ENCODE results near the gene CUL4B.

The CUL4B gene

GRCh38 chrX:120585702-120586101 is 24.9 kb upstream of the CUL4B start:
- Histone ChIP-seq H3K27ac (ENCODE audit: extremely low read depth, low read depth, low read length) (no peak overlapping the region), H3K36me3 (ENCODE audit: control insufficient read depth in 2 of 2, insufficient read depth in 1 of 2, low read length in 2 of 2) (no peaks in the 10 kb centered on the region), H3K4me3 (ENCODE audit: low read depth, low read length) (no peak overlapping the region), H3K4me1 (ENCODE audit: control insufficient read depth, insufficient read depth, low read length) (no peaks in the 10 kb centered on the region), H3K9me3 (ENCODE audit: control insufficient read depth, insufficient read depth, low read depth, low read length) (no peaks in the 10 kb centered on the region)
- POLR2A ChIA-PET = no interaction called here
- CTCF ChIA-PET = no interaction called here
- TF ChIP-seq HOXD13 (CRISPR knock-in tag; IDR thresholded peaks at IDR 0.05; ENCODE audit: borderline replicate concordance) (no peak), BCL11B (tag by site-specific recombination; IDR thresholded peaks at IDR 0.05; ENCODE audit: low read depth) (no peak), ZNF221 (tag by site-specific recombination; IDR thresholded peaks at IDR 0.05; ENCODE audit: borderline replicate concordance) (no peak)

- ChIA-PET CTCF (interaction anchor here (0.6 kb wide), 1 partner anchor 256 kb away, joined by 4 read pairs; no protein-coding TSS in a partner anchor), POLR2A (no interaction called here)
- Histone ChIP-seq H3K4me3 (ENCODE audit: low read depth, low read length) (no peak overlapping the region), H3K27ac (ENCODE audit: extremely low read depth, low read depth, low read length) (no peak overlapping the region), H3K9me3 (ENCODE audit: control insufficient read depth, insufficient read depth, low read depth, low read length) (no peaks in the 10 kb centered on the region; the same call in 1 of the 2 replicates), H3K4me1 (ENCODE audit: control insufficient read depth, insufficient read depth, low read length) (no peaks in the 10 kb centered on the region), H3K36me3 (ENCODE audit: control insufficient read depth in 2 of 2, insufficient read depth in 1 of 2, low read length in 2 of 2) (no peaks in the 10 kb centered on the region)
- TF ChIP-seq PRDM1 (tag by site-specific recombination; IDR thresholded peaks at IDR 0.05) (no peak), PRDM10 (tag by site-specific recombination; IDR thresholded peaks at IDR 0.05) (no peak), KLF16 (tag by site-specific recombination; IDR thresholded peaks at IDR 0.05) (no peak), SETDB1 (IDR thresholded peaks at IDR 0.05; ENCODE audit: insufficient read length, low read length) (peak; percentile 39), ZBTB7A (tag by site-specific recombination; IDR thresholded peaks at IDR 0.05; ENCODE audit: low read depth) (no peak), KLF9 (tag by site-specific recombination; IDR thresholded peaks at IDR 0.05; ENCODE audit: low read depth) (no peak), ZNF530 (tag by site-specific recombination; IDR thresholded peaks at IDR 0.05; ENCODE audit: low read depth) (no peak), ZNF549 (tag by site-specific recombination; IDR thresholded peaks at IDR 0.05) (no peak), ZSCAN5A (tag by site-specific recombination; IDR thresholded peaks at IDR 0.05) (no peak), ZBTB17 (tag by site-specific recombination; IDR thresholded peaks at IDR 0.05) (no peak), ZNF48 (tag by site-specific recombination; IDR thresholded peaks at IDR 0.05) (no peak), ZNF26 (tag by site-specific recombination; IDR thresholded peaks at IDR 0.05) (no peak), BCL11B (tag by site-specific recombination; IDR thresholded peaks at IDR 0.05; ENCODE audit: low read depth) (no peak), ZBTB21 (tag by site-specific recombination; IDR thresholded peaks at IDR 0.05) (peak; percentile 57; the same call in 1 of the 2 replicates), GFI1B (tag by site-specific recombination; IDR thresholded peaks at IDR 0.05) (no peak), ZNF292 (tag by site-specific recombination; IDR thresholded peaks at IDR 0.05; ENCODE audit: borderline replicate concordance, low read depth) (no peak), ZNF324 (tag by site-specific recombination; IDR thresholded peaks at IDR 0.05) (no peak), PRDM4 (tag by site-specific recombination; IDR thresholded peaks at IDR 0.05) (peak; percentile 63; the same call in 1 of the 2 replicates), ATF2 (tag by site-specific recombination; IDR thresholded peaks at IDR 0.05; ENCODE audit: low read depth) (peak; percentile 71; the same call in 1 of the 2 replicates)
Measured at GRCh38 chrX:120575379-120576114, 14.8 kb upstream of the CUL4B start.

Data from HEK293 (cell line).